Panc1 (cell line): ENCODE data around the gene EREG.

ENCODE experiments used
- POLR2AphosphoS5 ChIP-seq: IDR thresholded peaks from 2 replicates; pipeline ENCODE4 v1.6.1; 2012; ENCODE audit warnings: mild to moderate bottlenecking, low read depth, low read length, moderate library complexity
- TF ChIP-seq, protein P1 (sequence below): fragments of 450-650 bp; IDR thresholded peaks from 2 replicates; pipeline ENCODE4 v1.5.1; 2017; ENCODE audit warnings: mild to moderate bottlenecking

DNA sequence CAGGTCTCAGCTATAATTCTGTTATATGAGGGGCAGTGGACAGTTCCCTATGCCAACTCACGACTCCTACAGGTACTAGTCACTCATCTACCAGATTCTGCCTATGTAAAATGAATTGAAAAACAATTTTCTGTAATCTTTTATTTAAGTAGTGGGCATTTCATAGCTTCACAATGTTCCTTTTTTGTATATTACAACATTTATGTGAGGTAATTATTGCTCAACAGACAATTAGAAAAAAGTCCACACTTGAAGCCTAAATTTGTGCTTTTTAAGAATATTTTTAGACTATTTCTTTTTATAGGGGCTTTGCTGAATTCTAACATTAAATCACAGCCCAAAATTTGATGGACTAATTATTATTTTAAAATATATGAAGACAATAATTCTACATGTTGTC lies 20.4 kb downstream of the EREG start:
- TF ChIP-seq, protein P1, sequence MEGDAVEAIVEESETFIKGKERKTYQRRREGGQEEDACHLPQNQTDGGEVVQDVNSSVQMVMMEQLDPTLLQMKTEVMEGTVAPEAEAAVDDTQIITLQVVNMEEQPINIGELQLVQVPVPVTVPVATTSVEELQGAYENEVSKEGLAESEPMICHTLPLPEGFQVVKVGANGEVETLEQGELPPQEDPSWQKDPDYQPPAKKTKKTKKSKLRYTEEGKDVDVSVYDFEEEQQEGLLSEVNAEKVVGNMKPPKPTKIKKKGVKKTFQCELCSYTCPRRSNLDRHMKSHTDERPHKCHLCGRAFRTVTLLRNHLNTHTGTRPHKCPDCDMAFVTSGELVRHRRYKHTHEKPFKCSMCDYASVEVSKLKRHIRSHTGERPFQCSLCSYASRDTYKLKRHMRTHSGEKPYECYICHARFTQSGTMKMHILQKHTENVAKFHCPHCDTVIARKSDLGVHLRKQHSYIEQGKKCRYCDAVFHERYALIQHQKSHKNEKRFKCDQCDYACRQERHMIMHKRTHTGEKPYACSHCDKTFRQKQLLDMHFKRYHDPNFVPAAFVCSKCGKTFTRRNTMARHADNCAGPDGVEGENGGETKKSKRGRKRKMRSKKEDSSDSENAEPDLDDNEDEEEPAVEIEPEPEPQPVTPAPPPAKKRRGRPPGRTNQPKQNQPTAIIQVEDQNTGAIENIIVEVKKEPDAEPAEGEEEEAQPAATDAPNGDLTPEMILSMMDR = no peak
- no peak for TF ChIP-seq POLR2AphosphoS5
